Measurements from ENCODE around the gene FSIP1.

Gene FSIP1

GRCh38 chr15:39672184-39672583 is 110.5 kb downstream of the FSIP1 start:
- DNase-seq: no peak

DNA sequence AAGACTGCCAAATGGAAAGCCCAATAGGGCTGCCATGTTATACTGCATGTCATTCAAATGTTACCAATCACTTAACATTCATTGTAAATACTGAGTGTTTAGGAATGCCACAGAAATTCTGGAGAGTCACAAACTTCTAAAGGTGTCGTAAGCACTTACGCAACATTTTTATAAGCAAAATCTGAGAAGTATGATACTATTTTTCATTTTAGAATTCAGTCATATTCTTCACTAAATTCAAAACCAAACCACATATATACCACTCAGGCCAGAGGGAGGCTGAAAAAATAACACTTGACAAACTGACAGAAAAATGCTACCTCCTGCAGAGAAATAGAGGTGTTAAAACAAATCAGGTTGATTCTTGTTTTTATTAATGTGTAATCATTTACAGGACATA is 112.0 kb downstream of the FSIP1 start:
- no peak for DNase-seq

GRCh38 chr15:39669661-39670060 is 113.0 kb downstream of the FSIP1 start:
- DNase-seq: no peak

- DNase-seq: no peak
These were observed 113.4 kb downstream of the FSIP1 start for GRCh38 chr15:39669241-39669640.

DNA sequence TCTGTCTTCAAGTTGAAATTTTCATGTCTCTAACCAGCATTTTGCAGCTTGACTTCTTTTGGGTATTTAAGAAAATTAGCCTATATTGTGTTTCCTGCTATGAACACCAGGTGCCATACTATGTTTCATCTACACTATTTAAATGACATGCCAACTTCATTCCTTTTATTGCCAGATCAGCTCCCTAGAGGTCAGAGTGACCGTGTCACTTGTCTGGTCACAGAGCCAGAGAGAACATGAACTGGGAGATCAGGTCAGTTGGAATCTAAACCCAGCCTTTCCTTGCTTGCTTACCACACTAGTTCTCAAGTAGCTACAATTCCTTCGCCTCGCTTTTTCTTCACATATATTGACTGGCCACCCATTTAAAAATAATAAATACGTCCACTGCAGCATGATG is 114.2 kb downstream of the FSIP1 start:
- DNase-seq: no peak

DNA sequence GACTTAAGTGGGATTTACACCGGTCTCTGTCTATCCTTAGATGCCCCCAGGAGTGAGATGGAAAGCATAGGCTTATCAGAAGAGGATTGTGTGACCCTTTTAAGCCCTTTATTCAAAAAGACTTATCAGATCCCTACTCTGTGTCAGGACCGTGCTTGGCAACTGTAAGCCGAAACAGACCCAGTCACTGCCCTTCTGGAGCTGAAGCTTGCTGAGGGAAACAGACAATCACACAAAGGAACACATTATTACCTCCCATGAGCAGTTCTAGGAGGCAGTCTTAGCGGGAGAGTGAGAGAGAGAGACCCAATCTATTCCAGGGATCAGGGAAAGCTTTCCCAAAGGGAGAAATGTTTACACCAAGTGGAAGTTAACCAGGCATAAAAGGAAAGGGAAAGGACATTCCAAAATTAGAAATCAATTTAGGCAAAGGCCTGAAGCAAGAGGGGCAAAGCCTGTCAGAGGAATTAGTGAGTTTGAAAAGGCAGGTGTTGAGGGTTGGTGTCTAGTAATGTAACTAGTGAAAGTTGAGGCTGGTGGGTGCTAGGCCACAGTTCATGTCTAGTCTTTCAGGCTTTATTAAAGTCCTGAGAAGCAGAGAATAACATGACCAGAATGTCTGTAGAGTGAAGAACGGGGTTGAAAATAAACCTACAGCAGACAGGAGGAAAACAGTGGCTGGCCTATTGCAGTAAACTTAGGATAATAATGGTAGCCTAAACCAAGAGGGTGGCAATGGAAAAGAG is 115.1 kb downstream of the FSIP1 start:
- DNase-seq: no peak

DNA sequence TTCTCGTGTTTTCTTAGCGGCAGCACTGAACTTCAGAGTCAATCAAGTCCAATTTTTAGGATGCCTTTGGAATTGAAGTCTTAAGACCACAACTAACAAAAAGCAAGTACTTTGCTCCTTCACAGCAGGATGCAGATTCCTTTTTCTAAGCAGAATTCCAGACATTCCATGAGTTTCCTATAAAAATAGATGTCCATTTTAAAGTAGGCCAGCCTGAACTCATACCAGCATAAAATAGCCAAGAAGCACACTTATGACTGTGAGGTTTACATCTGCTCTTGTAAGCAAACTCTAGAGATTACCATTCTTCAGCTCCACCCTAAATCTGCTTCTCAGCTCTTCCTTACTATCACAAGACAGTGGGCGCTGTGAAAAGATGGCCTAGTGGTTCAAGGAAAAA is 116.0 kb downstream of the FSIP1 start:
- DNase-seq: no peak

GRCh38 chr15:39665629-39666250 is 116.9 kb downstream of the FSIP1 start:
- no peak for DNase-seq

DNA sequence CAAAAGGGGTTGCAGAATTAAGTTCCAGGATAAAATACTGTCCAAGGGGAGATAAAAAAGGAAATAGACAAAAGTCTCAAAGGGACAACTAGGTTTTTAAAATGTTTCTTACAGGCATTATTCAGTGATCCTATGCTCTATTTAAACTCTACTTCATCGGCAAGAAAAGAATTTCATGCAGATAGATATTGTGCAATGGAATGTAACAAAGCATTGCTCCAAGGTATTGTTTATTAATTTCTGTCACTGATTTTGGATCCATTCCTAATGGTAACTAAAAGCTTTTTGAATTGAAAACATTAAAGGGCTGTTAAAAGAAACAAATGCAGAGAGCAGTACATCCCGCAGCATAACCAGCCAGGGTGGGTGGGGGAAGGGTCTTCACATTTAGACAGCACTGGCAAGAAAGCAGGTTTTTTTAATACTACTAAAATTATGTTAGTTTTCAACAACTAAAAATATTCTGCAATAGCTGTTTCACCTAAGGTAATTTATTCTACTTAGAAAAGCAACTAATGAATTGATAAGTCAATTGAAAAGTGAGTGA is 118.9 kb downstream of the FSIP1 start:
- DNase-seq: no peak

GRCh38 chr15:39661776-39662175 is 120.9 kb downstream of the FSIP1 start:
- DNase-seq: no peak

DNA sequence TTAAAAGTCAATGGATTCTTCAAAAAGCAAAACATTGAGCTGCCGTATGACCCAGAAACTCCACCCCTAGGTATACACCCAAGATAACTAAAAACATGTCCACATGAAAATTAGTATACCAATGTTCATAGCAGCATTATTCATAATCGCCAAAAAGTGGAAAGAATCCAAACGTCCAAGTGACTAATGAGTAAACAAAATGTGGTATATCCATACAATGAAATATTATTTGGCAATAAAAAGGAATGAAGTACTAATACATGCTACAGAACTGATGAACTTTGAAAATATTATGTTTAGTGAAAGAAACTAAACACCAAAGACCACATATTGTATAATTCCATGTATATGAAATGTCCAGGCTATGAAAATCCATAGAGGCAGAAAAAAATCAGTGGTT is 123.9 kb downstream of the FSIP1 start:
- DNase-seq: no peak

GRCh38 chr15:39657668-39658067 is 125.0 kb downstream of the FSIP1 start:
- no peak for DNase-seq

DNA sequence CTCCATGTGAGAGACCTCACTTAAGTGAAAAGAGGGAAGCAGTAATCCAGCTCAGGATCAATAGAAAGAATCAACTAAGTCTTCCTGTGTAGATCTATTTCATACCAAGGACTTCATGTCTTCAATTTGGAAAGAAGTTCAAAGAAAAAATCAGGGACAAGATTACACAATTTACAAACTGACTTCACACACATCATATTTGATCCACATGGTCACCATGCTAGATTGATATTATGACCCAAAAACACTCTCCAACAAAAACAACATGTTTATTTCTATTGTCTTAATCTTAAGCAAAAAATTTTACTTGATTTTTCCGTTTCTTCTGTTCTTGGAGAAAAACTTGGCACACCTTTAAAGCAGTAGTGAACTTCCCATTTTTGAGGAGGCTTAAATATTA is 125.5 kb downstream of the FSIP1 start:
- no peak for DNase-seq

DNA sequence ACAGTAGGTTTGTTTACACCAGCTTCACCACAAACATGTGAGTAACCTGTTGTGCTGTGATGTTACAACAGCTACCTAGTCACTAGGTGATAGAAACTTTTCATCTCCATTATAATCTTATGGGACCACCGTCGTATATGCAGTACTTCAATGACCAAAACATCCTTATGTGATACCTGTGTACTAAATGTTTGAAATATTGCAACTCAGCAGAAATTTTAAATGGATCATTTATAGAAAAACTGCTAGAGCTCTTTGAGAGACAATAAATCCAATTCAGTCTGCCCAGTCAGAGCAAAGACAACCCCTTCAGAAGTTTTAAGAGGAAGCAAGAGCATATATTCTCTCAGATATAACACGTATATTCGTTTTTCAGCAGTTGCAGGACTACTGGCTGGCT is 128.3 kb downstream of the FSIP1 start:
- no peak for DNase-seq

GRCh38 chr15:39651881-39652280 is 130.8 kb downstream of the FSIP1 start:
- DNase-seq: no peak

- no peak for DNase-seq
These were observed 131.3 kb downstream of the FSIP1 start for GRCh38 chr15:39651295-39651694.

GRCh38 chr15:39649757-39650156 is 132.9 kb downstream of the FSIP1 start:
- no peak for DNase-seq

DNA sequence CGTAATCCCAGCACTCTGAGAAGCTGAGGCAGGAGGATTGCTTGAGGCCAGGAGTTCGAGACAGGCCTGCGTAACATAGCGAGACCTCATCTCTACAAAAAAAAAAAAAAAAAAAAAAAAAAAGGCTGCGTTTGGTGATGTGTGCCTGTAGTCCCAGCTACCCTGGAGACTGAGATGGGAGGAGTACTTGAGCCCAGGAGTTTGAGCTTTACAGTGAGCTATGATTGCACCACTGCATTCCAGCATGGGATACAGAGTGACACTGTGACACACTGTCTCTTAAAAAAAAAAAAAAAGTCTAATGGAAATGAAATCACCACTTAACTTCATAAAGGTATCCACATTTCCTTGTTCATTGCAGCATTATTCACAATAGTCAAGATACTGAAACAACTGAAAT is 136.2 kb downstream of the FSIP1 start:
- no peak for DNase-seq

DNA sequence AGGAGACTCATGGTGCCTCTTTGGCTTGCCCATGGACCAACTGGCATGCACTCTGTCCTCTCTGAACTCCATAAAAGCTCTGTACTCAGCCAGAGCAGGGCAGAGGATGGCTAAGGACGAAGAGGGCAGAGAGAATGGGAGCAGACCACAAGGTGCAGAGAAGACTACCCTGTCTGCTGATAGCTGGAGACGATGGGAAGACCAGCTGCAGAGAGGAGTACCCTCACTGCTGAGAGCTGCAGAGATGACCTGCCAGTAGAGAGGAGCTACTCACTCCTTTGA is 136.7 kb downstream of the FSIP1 start:
- no peak for DNase-seq

DNA sequence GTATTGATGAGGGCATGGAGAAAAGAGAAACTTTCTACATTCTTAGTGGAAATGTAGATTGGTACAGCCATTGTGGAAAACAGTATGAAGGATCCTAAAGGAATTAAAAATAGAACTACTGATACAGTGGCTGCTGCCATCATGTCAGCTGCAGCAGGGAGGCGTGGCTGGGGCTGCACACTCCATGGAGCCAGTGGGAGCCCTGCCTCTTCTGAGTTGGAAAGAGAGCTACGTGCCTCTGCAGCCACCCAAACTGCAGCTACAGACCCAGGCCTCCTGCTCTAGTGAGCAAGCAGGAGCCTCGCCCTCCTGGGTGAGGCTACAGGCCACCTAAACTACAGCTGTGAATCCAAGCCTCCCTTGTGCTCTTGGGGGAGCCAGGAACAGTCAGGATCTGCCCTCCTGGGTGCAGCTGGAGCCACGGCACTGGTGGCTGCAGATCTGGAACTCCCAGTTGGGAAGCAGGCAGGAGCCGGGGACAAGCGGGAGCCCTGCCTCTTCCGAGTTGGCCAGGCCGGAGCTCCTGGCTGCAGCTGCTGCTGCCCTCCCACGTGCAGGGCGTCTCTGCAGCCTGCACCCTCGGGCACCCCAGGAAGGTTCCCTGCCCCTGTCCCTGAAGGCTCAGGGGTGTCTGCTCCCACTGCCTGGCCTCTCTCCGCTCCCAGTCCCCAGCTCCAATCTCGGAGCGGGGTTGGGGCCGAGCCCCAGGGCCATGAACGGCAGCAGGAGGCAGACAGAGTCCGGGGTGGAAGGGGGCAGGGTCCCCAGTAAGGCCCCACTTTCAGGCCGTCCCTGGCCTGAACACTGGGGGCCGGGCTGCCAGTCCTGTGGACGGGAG is 137.3 kb downstream of the FSIP1 start:
- DNase-seq: no peak

DNA sequence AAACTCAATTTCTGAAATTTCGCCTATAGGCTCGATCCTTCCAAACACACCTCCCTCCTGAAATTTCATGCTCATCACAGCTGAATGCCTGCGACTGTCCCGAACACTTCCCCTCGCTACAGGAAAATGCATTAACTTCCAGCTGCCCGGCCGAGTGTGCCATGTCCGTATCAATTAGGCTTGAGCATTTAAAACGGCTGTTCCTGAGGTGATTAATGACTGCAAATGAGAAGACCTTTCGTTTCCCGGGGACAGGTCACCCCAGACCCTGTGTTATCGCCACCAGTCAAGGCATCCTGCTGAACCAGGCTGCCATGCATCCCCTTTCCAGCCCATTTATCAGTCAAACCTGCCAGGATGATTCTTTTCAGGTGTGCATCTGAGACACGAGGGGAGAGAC is 138.5 kb downstream of the FSIP1 start:
- no peak for DNase-seq

GRCh38 chr15:39643727-39644126 is 138.9 kb downstream of the FSIP1 start:
- DNase-seq: no peak

DNA sequence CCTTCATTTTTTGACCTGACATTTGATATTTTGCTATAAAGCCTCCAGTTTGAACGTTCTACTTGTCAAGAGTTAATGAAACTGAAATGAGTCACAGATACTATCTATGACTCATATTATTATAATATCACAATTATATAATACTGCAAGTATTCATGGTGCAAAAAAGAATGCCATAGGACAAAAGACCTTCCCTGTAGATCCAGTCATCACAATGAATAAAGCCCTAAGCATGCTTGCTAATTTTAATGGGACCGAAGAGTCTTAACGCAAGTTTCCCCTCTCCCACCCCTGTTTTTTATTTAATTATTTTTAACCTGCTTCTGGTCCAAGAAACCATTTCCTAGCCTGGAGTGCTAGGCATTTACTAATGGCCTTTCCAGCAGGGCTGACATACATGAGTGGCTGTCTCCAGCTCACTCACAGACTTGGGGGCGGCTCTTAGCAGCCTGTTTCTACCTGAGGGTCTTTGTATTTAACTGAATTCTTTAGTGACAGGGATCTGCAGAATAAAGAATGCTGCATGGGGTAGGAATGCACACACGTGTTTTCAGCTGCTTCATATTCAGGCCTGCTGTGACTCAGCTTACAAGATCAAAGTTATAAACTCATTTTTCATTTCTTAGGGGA is 140.5 kb downstream of the FSIP1 start:
- DNase-seq: no peak

All from OCI-M1 (cell line).